Activated CD4-positive, alpha-beta T cell treated with anti-CD3 and anti-CD28 coated beads for 36 hours (primary cell): ENCODE results near the gene LMBR1. TPM values are rescaled to one million over a fixed set of nuclear protein-coding genes. Genes with fewer than 3 reads are reported as not detected.

ENCODE experiments used
- ATAC-seq: fragments of 200-7000 bp; cut with Tn5 transposase; one replicate; pipeline ENCODE4 v1.10.0; 2021; ENCODE audit warnings: mild to moderate bottlenecking, moderate library complexity
- CTCF ChIA-PET: fragments of 350-600 bp; sonication (Branson Sonifier 250); formaldehyde crosslinking; loops from one replicate; lab custom pipeline; 2021; ENCODE audit warnings: antibody characterized with exemption; lab: Charles Lee
- POLR2A ChIA-PET: fragments of 350-600 bp; sonication (Branson Sonifier 250); formaldehyde crosslinking; loops from one replicate; lab custom pipeline; 2021; ENCODE audit warnings: antibody characterized with exemption, inconsistent platforms; lab: Charles Lee
- DNase-seq: peaks from one replicate; pipeline ENCODE4 v3.0.0-alpha.2; 2020
- H3K27ac Mint-ChIP-seq: one replicate; pipeline ENCODE4 v1.8.0; 2021; ENCODE audit warnings: mixed read lengths
- H3K27me3 Mint-ChIP-seq: one replicate; pipeline ENCODE4 v1.8.0; 2021; ENCODE audit warnings: mixed read lengths
- H3K36me3 Mint-ChIP-seq: one replicate; pipeline ENCODE4 v1.8.0; 2021; ENCODE audit warnings: low read depth, mixed read lengths
- H3K4me1 Mint-ChIP-seq: one replicate; pipeline ENCODE4 v1.8.0; 2021; ENCODE audit warnings: mixed read lengths
- H3K4me3 Mint-ChIP-seq: one replicate; pipeline ENCODE4 v1.8.0; 2021; ENCODE audit warnings: mild to moderate bottlenecking, moderate library complexity, mixed read lengths
- H3K9me3 Mint-ChIP-seq: one replicate; pipeline ENCODE4 v1.8.0; 2021; ENCODE audit warnings: low read depth, mixed read lengths
- intact Hi-C, 2 experiments: fragments of 100-400 bp; cut with DNase I in 1 of 2; cut with micrococcal nuclease in 1 of 2; formaldehyde crosslinking; loops; one replicate each; pipeline versions ENCODE4 v1.14.2 to v1.15.1; 2022 to 2024; cut with DNase I, micrococcal nuclease
- total RNA-seq, 2 experiments: library from RNA; stranded (reverse); gene quantifications; one replicate each; pipeline ENCODE4 v1.2.3, GENCODE V29; 2021

LMBR1 gene
- total RNA-seq, 2 experiments from 2014 or later: 31.0 to 39.0 TPM

GRCh38 chr7:156842740-156843140 is 50.2 kb downstream of the LMBR1 start:
- no peak overlapping the region for H3K27ac Mint-ChIP-seq
- no peak overlapping the region for H3K4me3 Mint-ChIP-seq
- ChIA-PET CTCF (interaction anchor here (0.6 to 0.7 kb wide), 2 partner anchors 28 to 53 kb away, joined by 3 to 4 read pairs; no protein-coding TSS in a partner anchor), POLR2A (no interaction called here)
- peaks cover 20% of the 10 kb centered on the region for H3K4me1 Mint-ChIP-seq
- DNase-seq (no peak), ATAC-seq (no peak)
- no peaks in the 10 kb centered on the region for H3K27me3 Mint-ChIP-seq
- intact Hi-C loops: no loop called here
- peaks cover 8% of the 10 kb centered on the region for H3K36me3 Mint-ChIP-seq
- no peaks in the 10 kb centered on the region for H3K9me3 Mint-ChIP-seq

DNA sequence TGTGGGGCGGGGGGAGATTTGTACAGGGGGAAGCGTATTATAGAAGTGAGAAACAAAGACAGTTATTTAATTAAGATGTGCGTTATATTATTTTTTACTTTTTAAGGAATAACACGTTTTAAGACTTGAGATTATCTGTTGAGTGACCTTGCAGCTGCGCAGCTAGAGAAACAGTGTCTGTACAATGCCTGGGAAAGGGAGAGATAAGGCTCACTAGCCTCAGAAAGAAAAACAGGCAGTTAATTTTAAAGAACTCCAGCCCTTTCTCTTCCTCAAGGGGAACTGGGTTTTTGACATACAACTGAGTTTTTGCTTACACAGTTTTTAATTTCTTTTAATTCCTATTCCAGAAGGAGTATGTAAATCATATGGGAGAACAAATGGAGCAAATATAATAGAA is 50.7 kb downstream of the LMBR1 start:
- ChIA-PET POLR2A (no interaction called here), CTCF (interaction anchor here (0.7 kb wide), 1 partner anchor 28 kb away, joined by 4 read pairs; no protein-coding TSS in a partner anchor)
- Mint-ChIP-seq H3K27me3 (no peaks in the 10 kb centered on the region), H3K4me1 (peaks cover 16% of the 10 kb centered on the region), H3K4me3 (no peak overlapping the region), H3K36me3 (peaks cover 8% of the 10 kb centered on the region), H3K9me3 (no peaks in the 10 kb centered on the region), H3K27ac (no peak overlapping the region)
- DNase-seq (no peak), ATAC-seq (no peak)
- intact Hi-C loops: no loop called here

DNA sequence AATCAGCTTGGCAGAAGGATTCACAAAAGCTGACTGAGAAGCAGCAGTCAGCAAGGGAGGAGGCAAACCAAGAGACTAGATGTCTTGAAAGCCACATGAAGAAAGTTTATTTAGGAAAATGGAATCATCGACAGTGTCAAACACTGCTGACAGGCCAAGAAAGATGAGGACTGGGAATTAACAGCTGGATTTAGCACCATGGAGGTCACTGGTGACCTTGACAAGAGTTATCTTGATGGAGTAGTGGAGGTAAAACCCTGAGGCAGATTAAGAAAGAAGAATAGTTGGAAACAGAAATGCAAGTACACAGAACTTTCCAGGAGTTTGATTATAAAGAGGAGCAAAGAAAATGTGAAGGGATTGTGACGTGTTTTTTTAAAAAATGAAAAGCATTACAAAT is 51.5 kb downstream of the LMBR1 start:
- H3K4me1 Mint-ChIP-seq: peaks cover 10% of the 10 kb centered on the region
- ChIA-PET POLR2A (no interaction called here), CTCF (no interaction called here)
- no peaks in the 10 kb centered on the region for H3K9me3 Mint-ChIP-seq
- no peak overlapping the region for H3K27ac Mint-ChIP-seq
- DNase-seq (no peak), ATAC-seq (no peak)
- peaks cover 8% of the 10 kb centered on the region for H3K36me3 Mint-ChIP-seq
- H3K4me3 Mint-ChIP-seq: no peak overlapping the region
- intact Hi-C loops: no loop called here
- no peaks in the 10 kb centered on the region for H3K27me3 Mint-ChIP-seq

- H3K27me3 Mint-ChIP-seq: no peaks in the 10 kb centered on the region
- ChIA-PET POLR2A (no interaction called here), CTCF (no interaction called here)
- no peaks in the 10 kb centered on the region for H3K9me3 Mint-ChIP-seq
- H3K4me3 Mint-ChIP-seq: no peak overlapping the region
- DNase-seq (no peak), ATAC-seq (no peak)
- H3K27ac Mint-ChIP-seq: no peak overlapping the region
- peaks cover 11% of the 10 kb centered on the region for H3K36me3 Mint-ChIP-seq
- H3K4me1 Mint-ChIP-seq: peaks cover 2% of the 10 kb centered on the region
- intact Hi-C loops: no loop called here
Measured at GRCh38 chr7:156840134-156840533, 52.8 kb downstream of the LMBR1 start.

DNA sequence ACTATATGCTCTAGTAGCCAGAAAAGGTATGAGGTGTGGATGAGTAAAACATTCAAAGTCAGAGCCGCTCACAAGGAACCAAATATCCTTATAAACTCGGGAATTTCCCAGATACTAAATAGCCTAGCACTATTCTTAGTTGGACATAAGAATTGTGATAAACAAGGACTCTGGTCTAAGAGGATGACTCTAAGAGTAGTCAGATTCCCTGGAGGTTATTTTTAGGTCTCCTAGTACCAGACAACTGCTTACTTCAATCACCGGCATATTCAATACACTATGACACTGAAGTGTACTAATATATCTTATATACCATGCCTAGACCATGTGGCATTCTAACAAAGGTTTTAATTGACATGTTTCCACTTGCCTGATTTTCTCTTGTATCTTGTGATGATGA is 56.5 kb downstream of the LMBR1 start:
- ATAC-seq: no peak
- Mint-ChIP-seq H3K4me3 (no peak overlapping the region), H3K4me1 (peaks cover 2% of the 10 kb centered on the region), H3K27me3 (no peaks in the 10 kb centered on the region), H3K27ac (no peak overlapping the region), H3K9me3 (no peaks in the 10 kb centered on the region), H3K36me3 (peaks cover 16% of the 10 kb centered on the region)
- no peak for DNase-seq
- POLR2A ChIA-PET: no interaction called here
- CTCF ChIA-PET: no interaction called here
- intact Hi-C loops: no loop called here

GRCh38 chr7:156834462-156834861 is 58.5 kb downstream of the LMBR1 start:
- Mint-ChIP-seq H3K4me1 (no peaks in the 10 kb centered on the region), H3K9me3 (no peaks in the 10 kb centered on the region), H3K36me3 (peaks cover 13% of the 10 kb centered on the region), H3K4me3 (no peak overlapping the region), H3K27ac (no peak overlapping the region), H3K27me3 (no peaks in the 10 kb centered on the region)
- POLR2A ChIA-PET: no interaction called here
- CTCF ChIA-PET: no interaction called here
- intact Hi-C loops: no loop called here
- no peak for DNase-seq
- no peak for ATAC-seq

DNA sequence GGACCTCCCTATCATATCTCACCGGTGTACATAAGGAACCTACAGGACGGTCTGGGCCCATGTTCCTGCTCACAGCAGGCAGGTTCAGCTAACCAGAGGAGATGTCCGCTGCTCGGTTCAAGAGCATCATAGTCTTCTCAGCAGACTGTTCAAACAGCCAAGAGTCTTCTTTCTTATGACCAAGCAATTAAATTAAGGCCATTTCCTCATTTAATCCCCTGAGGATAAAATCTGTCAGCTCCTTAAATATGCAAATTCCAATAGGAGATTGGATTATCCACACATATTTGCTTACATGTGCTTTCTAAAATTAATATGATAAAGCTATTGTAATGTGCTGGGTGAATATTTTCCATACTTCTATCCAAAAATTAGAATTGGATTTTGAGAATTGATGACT is 59.7 kb downstream of the LMBR1 start:
- ATAC-seq: no peak
- H3K4me3 Mint-ChIP-seq: no peak overlapping the region
- intact Hi-C loops: no loop called here
- ChIA-PET POLR2A (no interaction called here), CTCF (interaction anchor here (0.6 kb wide), 1 partner anchor 1025 kb away, joined by 3 read pairs; no protein-coding TSS in a partner anchor)
- no peak for DNase-seq
- no peak overlapping the region for H3K27ac Mint-ChIP-seq
- H3K36me3 Mint-ChIP-seq: peaks cover 12% of the 10 kb centered on the region
- no peaks in the 10 kb centered on the region for H3K27me3 Mint-ChIP-seq
- H3K9me3 Mint-ChIP-seq: no peaks in the 10 kb centered on the region
- no peaks in the 10 kb centered on the region for H3K4me1 Mint-ChIP-seq

GRCh38 chr7:156832195-156832877 is 60.6 kb downstream of the LMBR1 start:
- Mint-ChIP-seq H3K9me3 (no peaks in the 10 kb centered on the region), H3K27ac (no peak overlapping the region), H3K36me3 (peaks cover 9% of the 10 kb centered on the region), H3K4me1 (no peaks in the 10 kb centered on the region), H3K27me3 (no peaks in the 10 kb centered on the region), H3K4me3 (no peak overlapping the region)
- DNase-seq (no peak), ATAC-seq (no peak)
- intact Hi-C loops: no loop called here
- POLR2A ChIA-PET: no interaction called here
- CTCF ChIA-PET: interaction anchor here (0.7 to 1.6 kb wide), 2 partner anchors 9 to 81 kb away, joined by 3 to 5 read pairs; no protein-coding TSS in a partner anchor

DNA sequence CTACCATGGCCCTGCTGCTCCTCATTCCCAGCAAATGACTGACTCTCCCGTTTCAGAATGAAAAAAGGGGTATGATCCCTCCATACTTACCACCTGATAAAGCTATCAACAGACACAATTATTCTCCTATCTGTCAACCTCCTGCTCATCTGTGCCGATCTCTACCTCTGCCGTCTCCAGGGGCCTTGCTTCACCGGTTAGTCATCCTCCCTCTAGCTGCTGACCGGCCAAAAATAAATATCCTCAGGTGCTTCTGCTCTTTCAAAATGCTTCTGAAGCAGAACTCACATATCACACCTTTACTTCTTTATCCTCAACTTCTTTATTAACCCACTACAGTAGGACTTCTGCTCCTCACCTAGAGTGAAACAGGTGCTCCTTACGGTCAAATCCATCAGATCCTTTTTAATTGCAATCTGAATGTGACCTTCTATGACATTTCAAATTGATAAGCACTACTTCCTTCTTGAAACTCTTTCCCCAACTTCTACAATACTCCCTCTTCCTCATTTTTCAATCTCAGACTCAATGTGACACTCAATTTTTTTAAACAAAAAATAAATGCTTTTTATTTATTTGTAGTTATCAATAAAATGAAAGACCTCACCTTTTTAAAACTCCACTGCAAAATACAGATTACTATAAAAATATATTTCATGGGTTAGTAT is 63.2 kb downstream of the LMBR1 start:
- no peak overlapping the region for H3K4me3 Mint-ChIP-seq
- ChIA-PET POLR2A (no interaction called here), CTCF (interaction anchor here (1.0 kb wide), 1 partner anchor 34 kb away, joined by 4 read pairs; no protein-coding TSS in a partner anchor)
- H3K9me3 Mint-ChIP-seq: no peaks in the 10 kb centered on the region
- intact Hi-C loops: no loop called here
- peaks cover 6% of the 10 kb centered on the region for H3K36me3 Mint-ChIP-seq
- H3K27ac Mint-ChIP-seq: no peak overlapping the region
- ATAC-seq: no peak
- H3K27me3 Mint-ChIP-seq: no peaks in the 10 kb centered on the region
- no peak for DNase-seq
- no peaks in the 10 kb centered on the region for H3K4me1 Mint-ChIP-seq

DNA sequence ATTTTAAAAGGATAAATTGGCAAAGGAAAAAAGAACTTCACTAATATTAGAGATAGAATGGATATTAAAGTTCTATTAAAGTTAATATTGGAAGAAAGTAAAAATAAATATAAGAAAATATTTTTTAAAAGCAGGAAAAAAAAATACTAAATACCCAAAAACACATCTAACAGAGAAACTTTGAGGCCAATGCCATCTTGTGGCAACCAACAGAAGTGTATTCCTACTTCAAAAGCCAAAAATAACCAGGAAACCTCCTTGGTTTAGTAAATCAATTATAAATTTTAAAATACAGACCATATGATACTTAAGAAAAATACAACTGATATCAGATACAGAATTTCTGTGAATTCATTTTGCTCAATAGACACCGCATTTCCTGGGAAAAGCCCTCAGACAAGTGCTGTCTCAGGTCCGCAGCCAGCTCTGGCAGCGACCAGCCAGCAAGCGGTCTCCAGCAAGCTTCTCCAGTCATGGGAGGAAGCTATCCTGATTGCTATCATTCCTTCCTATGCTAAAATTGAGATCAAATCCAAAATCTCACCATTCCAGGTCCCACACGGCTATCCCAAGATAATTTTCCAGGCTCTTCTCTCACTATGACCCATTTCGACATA is 65.3 kb downstream of the LMBR1 start:
- intact Hi-C loops: no loop called here
- CTCF ChIA-PET: interaction anchor here (1.3 kb wide), 1 partner anchor 303 kb away, joined by 3 read pairs; no protein-coding TSS in a partner anchor
- no peak for ATAC-seq
- POLR2A ChIA-PET: no interaction called here
- DNase-seq: no peak
- H3K27me3 Mint-ChIP-seq: no peaks in the 10 kb centered on the region
- H3K4me1 Mint-ChIP-seq: no peaks in the 10 kb centered on the region
- H3K36me3 Mint-ChIP-seq: peaks cover 6% of the 10 kb centered on the region
- no peak overlapping the region for H3K27ac Mint-ChIP-seq
- H3K9me3 Mint-ChIP-seq: no peaks in the 10 kb centered on the region
- no peak overlapping the region for H3K4me3 Mint-ChIP-seq

GRCh38 chr7:156823435-156823834 is 69.5 kb downstream of the LMBR1 start:
- H3K4me1 Mint-ChIP-seq: no peaks in the 10 kb centered on the region
- no peak overlapping the region for H3K4me3 Mint-ChIP-seq
- H3K27ac Mint-ChIP-seq: no peak overlapping the region
- ChIA-PET POLR2A (no interaction called here), CTCF (interaction anchor here (0.6 to 1.4 kb wide), 2 partner anchors 9 to 198 kb away, joined by 4 to 5 read pairs; no protein-coding TSS in a partner anchor)
- ATAC-seq (no peak), DNase-seq (no peak)
- no peaks in the 10 kb centered on the region for H3K27me3 Mint-ChIP-seq
- H3K9me3 Mint-ChIP-seq: no peaks in the 10 kb centered on the region
- intact Hi-C loops: no loop called here
- H3K36me3 Mint-ChIP-seq: peaks cover 3% of the 10 kb centered on the region
